A673 (cell line): ENCODE data around the gene TLE3.

ENCODE experiments used
- EZH2 ChIP-seq: fragments of 200-600 bp; sonication (generic); IDR thresholded peaks from 2 replicates; pipeline ENCODE4 v1.6.1; 2017; ENCODE audit warnings: borderline replicate concordance, low read depth, mild to moderate bottlenecking, mixed read lengths, antibody characterized with exemption, low read length; ENCODE audit not compliant: poor library complexity, severe bottlenecking
- TF ChIP-seq, protein P1 (sequence below): fragments of 300-800, 200-600 bp; sonication (generic); conservative IDR thresholded peaks from 2 replicates; pipeline ENCODE4 v1.5.1; 2017; ENCODE audit warnings: low read depth, mild to moderate bottlenecking, antibody characterized with exemption, low read length, moderate library complexity, mixed read lengths

DNA sequence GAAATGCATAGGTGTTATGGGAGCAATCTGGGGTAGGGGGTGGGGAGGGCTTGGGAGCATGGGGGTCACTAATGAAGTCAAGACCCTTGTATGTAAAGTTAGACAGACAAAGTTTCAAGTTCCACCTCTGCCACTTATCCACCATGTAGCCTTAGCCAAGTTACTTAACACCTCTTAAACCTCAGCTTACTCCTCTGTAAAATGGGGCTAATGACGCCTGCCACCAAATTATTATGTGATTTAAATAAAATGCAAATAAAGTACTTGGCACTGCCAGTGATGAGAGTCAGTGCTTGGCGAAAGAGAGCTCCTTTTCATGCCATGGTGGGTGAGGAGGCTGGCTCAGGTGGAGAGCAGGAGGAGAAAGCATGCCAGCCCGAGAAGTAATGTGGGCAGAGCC, 18.6 kb upstream of the TLE3 start:
- no peak for TF ChIP-seq EZH2
- TF ChIP-seq, protein P1, sequence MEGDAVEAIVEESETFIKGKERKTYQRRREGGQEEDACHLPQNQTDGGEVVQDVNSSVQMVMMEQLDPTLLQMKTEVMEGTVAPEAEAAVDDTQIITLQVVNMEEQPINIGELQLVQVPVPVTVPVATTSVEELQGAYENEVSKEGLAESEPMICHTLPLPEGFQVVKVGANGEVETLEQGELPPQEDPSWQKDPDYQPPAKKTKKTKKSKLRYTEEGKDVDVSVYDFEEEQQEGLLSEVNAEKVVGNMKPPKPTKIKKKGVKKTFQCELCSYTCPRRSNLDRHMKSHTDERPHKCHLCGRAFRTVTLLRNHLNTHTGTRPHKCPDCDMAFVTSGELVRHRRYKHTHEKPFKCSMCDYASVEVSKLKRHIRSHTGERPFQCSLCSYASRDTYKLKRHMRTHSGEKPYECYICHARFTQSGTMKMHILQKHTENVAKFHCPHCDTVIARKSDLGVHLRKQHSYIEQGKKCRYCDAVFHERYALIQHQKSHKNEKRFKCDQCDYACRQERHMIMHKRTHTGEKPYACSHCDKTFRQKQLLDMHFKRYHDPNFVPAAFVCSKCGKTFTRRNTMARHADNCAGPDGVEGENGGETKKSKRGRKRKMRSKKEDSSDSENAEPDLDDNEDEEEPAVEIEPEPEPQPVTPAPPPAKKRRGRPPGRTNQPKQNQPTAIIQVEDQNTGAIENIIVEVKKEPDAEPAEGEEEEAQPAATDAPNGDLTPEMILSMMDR: no peak
